SU-DHL-6 (cell line): ENCODE data around the gene CDCA3.
A peak's percentile ranks its signal among the peaks of the same experiment; 100 is the strongest.

Source experiments
- H2AFZ ChIP-seq: fragments of 200-600 bp; sonication (generic); 2 replicates; pipeline ENCODE4 v1.6.1; 2014; ENCODE audit warnings: low read depth, mild to moderate bottlenecking, moderate library complexity, mixed read lengths, antibody characterized with exemption, low read length; ENCODE audit not compliant: severe bottlenecking
- H3F3A ChIP-seq: fragments of 200-600 bp; shearing (Covaris generic); 2 replicates; pipeline ENCODE4 v1.6.0; 2016; ENCODE audit warnings: antibody characterized with exemption, mild to moderate bottlenecking; ENCODE audit not compliant: insufficient read depth
- H3K27ac ChIP-seq: fragments of 200-600 bp; sonication (generic); 2 replicates; pipeline ENCODE4 v1.5.1; 2016; ENCODE audit warnings: low read depth, mild to moderate bottlenecking, low read length, moderate library complexity, mixed read lengths
- H3K27me3 ChIP-seq: fragments of 200-600 bp; sonication (generic), shearing (Covaris generic); 2 replicates; pipeline ENCODE4 v1.6.0; 2014; ENCODE audit warnings: mild to moderate bottlenecking, low read length
- H3K36me3 ChIP-seq: fragments of 200-600 bp; sonication (generic); 2 replicates; pipeline ENCODE4 v1.6.1; 2014; ENCODE audit warnings: mild to moderate bottlenecking, low read length, mixed read lengths
- H3K4me2 ChIP-seq: fragments of 300-600, 200-600 bp; shearing (Covaris generic), sonication (generic); 2 replicates; pipeline ENCODE4 v1.6.0; 2014; ENCODE audit warnings: low read length, low read depth, mild to moderate bottlenecking; ENCODE audit not compliant: poor library complexity, severe bottlenecking
- H3K4me3 ChIP-seq: fragments of 200-600 bp; sonication (generic); 2 replicates; pipeline ENCODE4 v1.5.1; 2014; ENCODE audit warnings: antibody characterized with exemption, low read length, mild to moderate bottlenecking, mixed read lengths; ENCODE audit not compliant: insufficient read depth, poor library complexity, severe bottlenecking
- H3K79me2 ChIP-seq: fragments of 200-600 bp; sonication (generic); 2 replicates; pipeline ENCODE4 v1.6.1; 2014; ENCODE audit warnings: mild to moderate bottlenecking, low read length, moderate library complexity; ENCODE audit not compliant: insufficient read depth
- H3K9ac ChIP-seq: fragments of 200-600 bp; sonication (generic); 2 replicates; pipeline ENCODE4 v1.7.0; 2014; ENCODE audit warnings: mild to moderate bottlenecking, low read length
- H3K9me2 ChIP-seq: fragments of 200-600 bp; sonication (generic); replicated peaks from 2 replicates; pipeline ENCODE4 v1.6.1; 2014; ENCODE audit warnings: low read length; ENCODE audit not compliant: insufficient read depth
- H3K9me3 ChIP-seq: fragments of 200-600 bp; sonication (generic); 2 replicates; pipeline ENCODE4 v1.6.1; 2014; ENCODE audit warnings: low read length, mixed read lengths; ENCODE audit not compliant: insufficient read depth
- H4K20me1 ChIP-seq: fragments of 200-600 bp; sonication (generic); 2 replicates; pipeline ENCODE4 v1.6.1; 2014; ENCODE audit warnings: low read depth, mild to moderate bottlenecking, antibody characterized with exemption, low read length, moderate library complexity, mixed read lengths
- EZH2phosphoT487 ChIP-seq: fragments of 200-600 bp; sonication (generic), shearing (Covaris generic); conservative IDR thresholded peaks from 2 replicates; pipeline ENCODE4 v1.6.1; 2018; ENCODE audit warnings: mild to moderate bottlenecking, antibody characterized with exemption, low read length, moderate library complexity, mixed read lengths
- TF ChIP-seq, protein P1 (sequence below): fragments of 200-600 bp; sonication (generic); IDR thresholded peaks from one replicate; pipeline ENCODE4 v1.5.1; 2017; ENCODE audit warnings: antibody characterized with exemption, mild to moderate bottlenecking, low read length, moderate library complexity; ENCODE audit not compliant: insufficient read depth, poor library complexity, severe bottlenecking

The CDCA3 gene

DNA sequence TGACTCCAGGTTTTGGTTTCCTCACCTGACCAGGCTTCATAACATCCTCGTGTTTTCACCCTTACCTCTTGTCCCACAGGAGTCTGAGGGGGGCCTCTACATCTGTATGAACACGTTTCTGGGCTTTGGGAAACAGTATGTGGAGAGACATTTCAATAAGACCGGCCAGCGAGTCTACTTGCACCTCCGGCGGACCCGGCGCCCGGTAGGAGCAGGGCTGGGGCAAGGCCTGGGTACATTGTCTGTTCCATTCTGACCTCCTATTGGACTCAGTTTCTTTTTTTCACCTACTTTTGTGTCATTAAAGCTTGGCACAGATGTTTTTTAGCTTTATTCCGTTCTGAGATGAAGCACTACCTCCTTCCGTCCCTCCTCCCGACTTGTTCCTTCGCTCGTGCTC lies 4.2 kb upstream of the CDCA3 start:
- Histone ChIP-seq H3F3A (0 out of 2 replicates have a peak, but pooled peaks cover 4% of the 10 kb centered on the region), H3K4me3 (no peak overlapping the region), H3K4me2 (no peak overlapping the region), H3K27me3 (no peaks in the 10 kb centered on the region), H3K9me3 (no peaks in the 10 kb centered on the region), H2AFZ (no peak overlapping the region), H3K27ac (no peak overlapping the region), H3K9me2 (no peaks in the 10 kb centered on the region), H3K36me3 (0 out of 2 replicates have a peak, but pooled peaks cover 5% of the 10 kb centered on the region), H3K79me2 (peaks cover 31% of the 10 kb centered on the region), H4K20me1 (no peaks in the 10 kb centered on the region), H3K9ac (no peak overlapping the region)
- TF ChIP-seq, protein P1, sequence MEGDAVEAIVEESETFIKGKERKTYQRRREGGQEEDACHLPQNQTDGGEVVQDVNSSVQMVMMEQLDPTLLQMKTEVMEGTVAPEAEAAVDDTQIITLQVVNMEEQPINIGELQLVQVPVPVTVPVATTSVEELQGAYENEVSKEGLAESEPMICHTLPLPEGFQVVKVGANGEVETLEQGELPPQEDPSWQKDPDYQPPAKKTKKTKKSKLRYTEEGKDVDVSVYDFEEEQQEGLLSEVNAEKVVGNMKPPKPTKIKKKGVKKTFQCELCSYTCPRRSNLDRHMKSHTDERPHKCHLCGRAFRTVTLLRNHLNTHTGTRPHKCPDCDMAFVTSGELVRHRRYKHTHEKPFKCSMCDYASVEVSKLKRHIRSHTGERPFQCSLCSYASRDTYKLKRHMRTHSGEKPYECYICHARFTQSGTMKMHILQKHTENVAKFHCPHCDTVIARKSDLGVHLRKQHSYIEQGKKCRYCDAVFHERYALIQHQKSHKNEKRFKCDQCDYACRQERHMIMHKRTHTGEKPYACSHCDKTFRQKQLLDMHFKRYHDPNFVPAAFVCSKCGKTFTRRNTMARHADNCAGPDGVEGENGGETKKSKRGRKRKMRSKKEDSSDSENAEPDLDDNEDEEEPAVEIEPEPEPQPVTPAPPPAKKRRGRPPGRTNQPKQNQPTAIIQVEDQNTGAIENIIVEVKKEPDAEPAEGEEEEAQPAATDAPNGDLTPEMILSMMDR, result no peak
- TF ChIP-seq EZH2phosphoT487, result no peak

- Histone ChIP-seq H3F3A (0 out of 2 replicates have a peak, but pooled peaks cover 4% of the 10 kb centered on the region), H2AFZ (no peak overlapping the region), H3K9me2 (no peaks in the 10 kb centered on the region), H3K27ac (no peak overlapping the region), H3K4me2 (no peak overlapping the region), H3K27me3 (no peaks in the 10 kb centered on the region), H3K4me3 (no peak overlapping the region), H3K9me3 (no peaks in the 10 kb centered on the region), H3K79me2 (peaks cover 40% of the 10 kb centered on the region), H3K9ac (peak overlapping the region; percentile 93; the same call in 1 of the 2 replicates), H4K20me1 (no peaks in the 10 kb centered on the region), H3K36me3 (0 out of 2 replicates have a peak, but pooled peaks cover 5% of the 10 kb centered on the region)
- TF ChIP-seq, protein P1, result no peak
- TF ChIP-seq EZH2phosphoT487, result no peak
These were observed 3.0 kb upstream of the CDCA3 start for GRCh38 chr12:6854036-6854435.

DNA sequence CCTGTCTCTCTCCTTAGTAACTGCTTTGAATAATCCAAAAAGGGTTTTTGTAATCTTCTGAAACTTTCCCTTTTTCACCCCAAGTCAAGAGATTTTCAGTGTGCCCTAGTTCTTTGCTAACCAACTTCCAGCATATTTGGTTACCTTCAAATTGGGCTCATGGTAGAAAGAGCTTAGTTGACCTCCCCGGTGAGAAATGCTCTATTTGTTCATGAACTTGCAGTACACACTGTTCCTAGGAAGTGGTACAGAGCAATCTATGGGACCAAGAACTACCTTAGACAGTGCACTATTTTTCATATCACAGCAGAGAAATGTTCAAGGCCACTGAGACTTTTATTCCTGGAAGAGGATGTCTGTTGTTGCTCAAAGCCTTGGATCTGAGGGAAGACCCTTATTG lies 2.5 kb upstream of the CDCA3 start:
- H3K27me3 ChIP-seq, result no peaks in the 10 kb centered on the region
- H3K27ac ChIP-seq, result no peak overlapping the region
- peak overlapping the region; percentile 55 for H3K4me2 ChIP-seq
- no peaks in the 10 kb centered on the region for H3K9me3 ChIP-seq
- peaks cover 40% of the 10 kb centered on the region for H3K79me2 ChIP-seq
- no peaks in the 10 kb centered on the region for H3K9me2 ChIP-seq
- H3F3A ChIP-seq, result 0 out of 2 replicates have a peak, but pooled peaks cover 4% of the 10 kb centered on the region
- TF ChIP-seq, protein P1, result no peak
- no peak for TF ChIP-seq EZH2phosphoT487
- H4K20me1 ChIP-seq, result no peaks in the 10 kb centered on the region
- H3K9ac ChIP-seq, result peak overlapping the region; percentile 93
- H3K36me3 ChIP-seq, result 0 out of 2 replicates have a peak, but pooled peaks cover 5% of the 10 kb centered on the region
- no peak overlapping the region for H3K4me3 ChIP-seq
- H2AFZ ChIP-seq, result no peak overlapping the region
